Hepatocyte (in vitro differentiated cells): ENCODE data around the gene STK32C. TPM values are rescaled to one million over a fixed set of nuclear protein-coding genes. Genes with fewer than 3 reads are reported as not detected.
"Not testable (repeated sequence)": the region's sequence is repeated elsewhere in the genome, so short reads cannot be mapped to it uniquely, and the experiment has no call there.

Experiments used
- DNase-seq: peaks from one replicate; pipeline ENCODE4 v3.0.0-alpha.2; 2016; ENCODE audit warnings: low spot score
- H2AFZ ChIP-seq: fragments of 200-600 bp; sonication (generic); 2 replicates; pipeline ENCODE4 v1.6.0; 2016; ENCODE audit warnings: antibody characterized with exemption, mild to moderate bottlenecking
- H3K27ac ChIP-seq: fragments of 200-600 bp; sonication (generic); 2 replicates; pipeline ENCODE4 v1.5.1; 2016; ENCODE audit warnings: mild to moderate bottlenecking
- H3K27me3 ChIP-seq: fragments of 200-600 bp; sonication (generic); 2 replicates; pipeline ENCODE4 v1.6.1; 2016
- H3K36me3 ChIP-seq: fragments of 200-600 bp; sonication (generic); replicated peaks from 2 replicates; pipeline ENCODE4 v1.5.1; 2016; ENCODE audit warnings: low read depth; ENCODE audit not compliant: insufficient read depth
- H3K4me1 ChIP-seq: fragments of 200-600 bp; sonication (generic); 2 replicates; pipeline ENCODE4 v1.5.1; 2016; ENCODE audit warnings: mild to moderate bottlenecking, moderate library complexity; ENCODE audit not compliant: insufficient read depth
- H3K4me2 ChIP-seq: fragments of 200-600 bp; sonication (generic); 2 replicates; pipeline ENCODE4 v1.6.0; 2016
- H3K4me3 ChIP-seq: fragments of 200-600 bp; sonication (generic); 2 replicates; pipeline ENCODE4 v1.5.1; 2016; ENCODE audit warnings: mild to moderate bottlenecking
- H3K79me2 ChIP-seq: fragments of 200-600 bp; sonication (generic); 2 replicates; pipeline ENCODE4 v1.6.0; 2017; ENCODE audit warnings: mild to moderate bottlenecking
- H3K9me2 ChIP-seq: fragments of 200-600 bp; sonication (generic); replicated peaks from 2 replicates; pipeline ENCODE4 v1.6.0; 2017; ENCODE audit warnings: mild to moderate bottlenecking; ENCODE audit not compliant: insufficient read depth
- H3K9me3 ChIP-seq: fragments of 200-600 bp; sonication (generic); 2 replicates; pipeline ENCODE4 v1.5.1; 2016; ENCODE audit warnings: low read depth, mild to moderate bottlenecking
- H4K20me1 ChIP-seq: fragments of 200-600 bp; sonication (generic); 2 replicates; pipeline ENCODE4 v1.6.0; 2016; ENCODE audit warnings: mild to moderate bottlenecking; ENCODE audit not compliant: insufficient read depth, poor library complexity, severe bottlenecking
- EZH2 ChIP-seq: fragments of 200-600 bp; sonication (generic); IDR thresholded peaks from 2 replicates; pipeline ENCODE4 v1.6.1; 2016; ENCODE audit warnings: antibody characterized with exemption, mild to moderate bottlenecking, borderline replicate concordance
- EZH2phosphoT487 ChIP-seq: fragments of 200-600 bp; sonication (generic); IDR thresholded peaks from one replicate; pipeline ENCODE4 v1.6.1; 2018; ENCODE audit warnings: antibody characterized with exemption, mild to moderate bottlenecking, low read depth, moderate library complexity; ENCODE audit not compliant: unreplicated experiment, severe bottlenecking
- WGBS: methylation state at CpG from one replicate; pipeline ENCODE4 v1.1.6; 2016; ENCODE audit warnings: low lambda C conversion rate; ENCODE audit errors: missing lambda C conversion rate; 5-methylcytosine and 5-hydroxymethylcytosine counted together
- polyA plus RNA-seq: library from polyadenylated mRNA; unstranded; fragments of >200 nt; fragmentation: Nextera tagmentation; extraction: Ambion mirVana; gene quantifications from 2 replicates; pipeline ENCODE4 v1.2.1, GENCODE V29; 2016
- total RNA-seq: library from RNA; depleted of rRNA; stranded (reverse); fragments of >200 nt; gene quantifications from 2 replicates; pipeline ENCODE4 v1.2.3, GENCODE V29; 2014
- TF ChIP-seq, protein P1 (sequence below): fragments of 200-600 bp; sonication (generic); IDR thresholded peaks from 2 replicates; pipeline ENCODE4 v1.5.1; 2016; ENCODE audit warnings: antibody characterized with exemption, mild to moderate bottlenecking; ENCODE audit not compliant: poor library complexity

STK32C gene
- total and polyA plus RNA-seq, 2 experiments from 2014 or later: 7.9 to 12.2 TPM

- Histone ChIP-seq H3K9me3 (no peaks in the 10 kb centered on the region), H3K27me3 (no peaks in the 10 kb centered on the region), H4K20me1 (no peaks in the 10 kb centered on the region), H2AFZ (no peak overlapping the region), H3K4me3 (no peak overlapping the region), H3K36me3 (no peaks in the 10 kb centered on the region), H3K79me2 (no peaks in the 10 kb centered on the region), H3K4me2 (no peak overlapping the region), H3K9me2 (no peaks in the 10 kb centered on the region), H3K4me1 (no peaks in the 10 kb centered on the region), H3K27ac (no peak overlapping the region)
- no peak for DNase-seq
- TF ChIP-seq EZH2phosphoT487 (no peak), EZH2 (no peak)
- TF ChIP-seq, protein P1, sequence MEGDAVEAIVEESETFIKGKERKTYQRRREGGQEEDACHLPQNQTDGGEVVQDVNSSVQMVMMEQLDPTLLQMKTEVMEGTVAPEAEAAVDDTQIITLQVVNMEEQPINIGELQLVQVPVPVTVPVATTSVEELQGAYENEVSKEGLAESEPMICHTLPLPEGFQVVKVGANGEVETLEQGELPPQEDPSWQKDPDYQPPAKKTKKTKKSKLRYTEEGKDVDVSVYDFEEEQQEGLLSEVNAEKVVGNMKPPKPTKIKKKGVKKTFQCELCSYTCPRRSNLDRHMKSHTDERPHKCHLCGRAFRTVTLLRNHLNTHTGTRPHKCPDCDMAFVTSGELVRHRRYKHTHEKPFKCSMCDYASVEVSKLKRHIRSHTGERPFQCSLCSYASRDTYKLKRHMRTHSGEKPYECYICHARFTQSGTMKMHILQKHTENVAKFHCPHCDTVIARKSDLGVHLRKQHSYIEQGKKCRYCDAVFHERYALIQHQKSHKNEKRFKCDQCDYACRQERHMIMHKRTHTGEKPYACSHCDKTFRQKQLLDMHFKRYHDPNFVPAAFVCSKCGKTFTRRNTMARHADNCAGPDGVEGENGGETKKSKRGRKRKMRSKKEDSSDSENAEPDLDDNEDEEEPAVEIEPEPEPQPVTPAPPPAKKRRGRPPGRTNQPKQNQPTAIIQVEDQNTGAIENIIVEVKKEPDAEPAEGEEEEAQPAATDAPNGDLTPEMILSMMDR: no peak
- WGBS: 59% methylated on average over 9 of the region's 9 CpGs
Measured at GRCh38 chr10:132297526-132297925, 10.2 kb downstream of the STK32C start.

- whole genome bisulfite sequencing: 92% methylated on average over 25 of the region's 28 CpGs
- Histone ChIP-seq H3K36me3 (no peaks in the 10 kb centered on the region), H2AFZ (no peak overlapping the region), H3K4me3 (no peak overlapping the region), H4K20me1 (no peaks in the 10 kb centered on the region), H3K4me2 (no peak overlapping the region), H3K9me2 (no peaks in the 10 kb centered on the region), H3K4me1 (no peaks in the 10 kb centered on the region), H3K27me3 (no peaks in the 10 kb centered on the region), H3K79me2 (no peaks in the 10 kb centered on the region), H3K27ac (no peak overlapping the region), H3K9me3 (no peaks in the 10 kb centered on the region)
- no peak for DNase-seq
- TF ChIP-seq EZH2phosphoT487: no peak
- TF ChIP-seq EZH2: no peak
- TF ChIP-seq, protein P1: no peak
Measured at GRCh38 chr10:132296666-132297443, 10.9 kb downstream of the STK32C start.

DNA sequence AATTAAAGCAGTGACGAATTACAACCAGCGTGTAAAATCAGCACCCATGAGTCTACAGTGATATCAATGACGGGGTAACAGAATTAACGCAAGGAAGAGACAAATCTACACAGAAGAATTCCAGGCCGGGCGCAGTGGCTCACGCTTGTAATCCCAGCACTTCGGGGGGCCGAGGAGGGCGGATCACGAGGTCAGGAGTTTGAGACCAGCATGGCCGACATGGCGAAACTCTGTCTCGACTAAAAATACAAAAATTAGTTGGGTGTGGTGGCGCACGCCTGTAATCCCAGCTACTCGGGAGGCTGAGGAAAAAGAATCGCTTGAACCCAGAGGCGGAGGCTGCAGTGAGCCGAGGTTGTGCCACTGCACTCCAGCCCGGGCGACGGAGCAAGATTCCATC lies 12.3 kb downstream of the STK32C start:
- not testable (repeated sequence) for H3K36me3 ChIP-seq, H3K4me1 ChIP-seq, DNase-seq, H2AFZ ChIP-seq, H3K27ac ChIP-seq, H4K20me1 ChIP-seq, H3K27me3 ChIP-seq, H3K79me2 ChIP-seq, H3K9me3 ChIP-seq, H3K9me2 ChIP-seq, H3K4me2 ChIP-seq, H3K4me3 ChIP-seq
- 88% methylated on average over 21 of the region's 23 CpGs for WGBS

DNA sequence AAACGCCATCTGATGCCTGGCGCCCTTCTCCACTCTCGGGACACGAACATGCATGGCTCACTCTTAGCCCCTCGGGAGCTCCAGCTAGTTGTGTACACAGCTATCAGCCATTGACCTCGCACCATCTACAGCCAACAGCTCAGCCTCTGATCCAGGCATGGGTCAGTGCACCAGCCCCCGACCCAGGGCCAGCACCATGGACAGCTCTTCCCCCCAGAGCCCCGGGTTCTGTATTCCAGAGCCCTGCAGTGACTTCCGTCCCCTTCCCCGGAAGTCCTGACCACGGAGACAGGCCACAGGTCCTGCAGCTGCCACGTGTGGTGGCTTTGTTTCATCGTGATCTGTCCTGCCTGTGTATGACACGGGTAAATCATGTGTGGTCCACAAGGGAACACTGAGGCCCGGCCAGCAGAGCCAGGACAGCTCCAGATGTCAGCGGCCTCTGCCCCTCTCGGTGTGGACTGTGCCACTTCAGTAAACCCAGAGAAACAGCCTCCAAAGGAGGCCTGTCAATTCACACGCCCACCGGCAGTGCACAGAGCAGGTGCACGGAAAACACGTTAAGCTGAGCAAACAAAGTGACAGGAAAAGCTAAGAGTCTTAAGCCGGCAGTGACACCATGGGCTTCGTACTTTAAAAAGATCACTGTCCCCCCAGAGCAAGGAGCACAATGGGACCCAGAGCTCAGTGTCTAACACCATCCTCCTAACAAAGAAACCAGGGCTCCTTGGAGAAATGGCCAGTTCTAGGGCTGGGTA lies 13.0 kb downstream of the STK32C start:
- Histone ChIP-seq H3K9me2 (no peaks in the 10 kb centered on the region), H3K4me3 (no peak overlapping the region), H3K27ac (no peak overlapping the region), H3K27me3 (no peaks in the 10 kb centered on the region), H3K4me2 (no peak overlapping the region), H3K9me3 (no peaks in the 10 kb centered on the region), H3K36me3 (no peaks in the 10 kb centered on the region), H2AFZ (no peak overlapping the region), H3K4me1 (no peaks in the 10 kb centered on the region), H3K79me2 (no peaks in the 10 kb centered on the region), H4K20me1 (no peaks in the 10 kb centered on the region)
- WGBS: 74% methylated on average over 23 of the region's 23 CpGs
- DNase-seq: no peak
- no peak for TF ChIP-seq EZH2phosphoT487
- TF ChIP-seq, protein P1: no peak
- no peak for TF ChIP-seq EZH2
